ENCODE results near the gene TEAD4.

- TF ChIP-seq CTCF (IDR thresholded peaks at IDR 0.05) (no peak), EP300 (IDR thresholded peaks at IDR 0.05) (no peak)
These were observed 88.8 kb downstream of the TEAD4 start for GRCh38 chr12:3047961-3048360.
